K562 (cell line): ENCODE data around the gene ZSWIM8. TPM values are rescaled to one million over a fixed set of nuclear protein-coding genes. Genes with fewer than 3 reads are reported as not detected.

Source experiments
- HMG20B ChIP-seq: fragments of 250-450 bp; sonication (Bioruptor Pico); IDR thresholded peaks from 2 replicates; pipeline ENCODE4 v1.5.0; 2021; ENCODE audit warnings: mild to moderate bottlenecking
- POLR2G ChIP-seq: fragments of 200-400 bp; formaldehyde crosslinking; IDR thresholded peaks from 2 replicates; pipeline ENCODE4 v1.6.1; 2017; ENCODE audit warnings: low read depth, mild to moderate bottlenecking, antibody characterized with exemption, low read length, moderate library complexity
- POLR3A ChIP-seq: IDR thresholded peaks from 2 replicates; pipeline ENCODE4 v1.6.1; 2011; ENCODE audit warnings: borderline replicate concordance, mild to moderate bottlenecking, moderate library complexity; ENCODE audit not compliant: insufficient read length, insufficient read depth; ENCODE audit errors: extremely low read depth
- SAP30 ChIP-seq: fragments of 200-600 bp; sonication (generic); IDR thresholded peaks from 2 replicates; pipeline ENCODE4 v1.6.1; 2012; ENCODE audit warnings: borderline replicate concordance, low read depth, mild to moderate bottlenecking, moderate library complexity, low read length, control low read depth, inconsistent platforms; ENCODE audit not compliant: insufficient read depth, poor library complexity, severe bottlenecking
- TEAD4 ChIP-seq, 2 experiments: sonication (generic) in 1 of 2; formaldehyde crosslinking in 1 of 2; IDR thresholded peaks; 2 replicates each; pipeline versions ENCODE4 v1.6.1 to v1.8.0; 2012 to 2022; ENCODE audit warnings: borderline replicate concordance in 1 of 2, inconsistent platforms in 1 of 2, low read length in 1 of 2, mild to moderate bottlenecking in 1 of 2, missing genetic modification reagents in 1 of 2
- ZNF311 ChIP-seq: fragments of 250-450 bp; sonication (Bioruptor Pico); IDR thresholded peaks from 2 replicates; pipeline ENCODE4 v1.4.0; 2020; ENCODE audit warnings: mild to moderate bottlenecking, moderate library complexity
- polyA plus RNA-seq, 8 experiments: library from polyadenylated mRNA; depleted of rRNA in 4 of 8; stranded (reverse) in 5 of 8; unstranded in 3 of 8; fragments of >200 nt; fragmentation: Nextera tagmentation in 2 of 8; fragmentation: Illumina TruSeq in 1 of 8; extraction: Ambion mirVana in 2 of 8; extraction: Trizol in 1 of 8; gene quantifications; 2 replicates each; pipeline versions ENCODE4 v1.2.1 to v1.2.3, GENCODE V29; 2011 to 2014; ENCODE audit warnings: inconsistent platforms in 1 of 8, missing spikeins in 1 of 8
- total RNA-seq, 7 experiments: library from RNA; depleted of rRNA in 6 of 7; stranded (reverse); fragments of >200 nt in 6 of 7; fragmentation: Illumina TruSeq in 2 of 7; extraction: Trizol in 2 of 7; gene quantifications; 2 replicates each; pipeline versions ENCODE4 v1.2.1 to v1.2.3, GENCODE V29; 2011 to 2021; ENCODE audit warnings: low replicate concordance in 1 of 7
- TF ChIP-seq, protein P1 (sequence below): fragments of 450-650 bp; IDR thresholded peaks from 2 replicates; pipeline ENCODE4 v1.6.1; 2016; ENCODE audit warnings: low read depth
- TF ChIP-seq, protein P2 (sequence below): sonication (generic); formaldehyde crosslinking; IDR thresholded peaks from 2 replicates; pipeline ENCODE4 v1.8.1; 2023; ENCODE audit warnings: mild to moderate bottlenecking, missing genetic modification reagents, moderate library complexity
- TF ChIP-seq, protein P3 (sequence below): fragments of 250-450 bp; sonication (Bioruptor Pico); IDR thresholded peaks from 2 replicates; pipeline ENCODE4 v1.8.0; 2022; ENCODE audit warnings: inconsistent platforms
- TF ChIP-seq, protein P4 (sequence below), 2 experiments: fragments of 150-350 bp in 1 of 2; IDR thresholded peaks; 2 replicates each; pipeline ENCODE4 v1.6.1; 2012 to 2016; ENCODE audit warnings: low read depth in 2 of 2, low read length in 2 of 2, mild to moderate bottlenecking in 1 of 2, moderate library complexity in 1 of 2

Gene ZSWIM8
- total and polyA plus RNA-seq, 9 of the 15 experiments (the other 6 are each of a cell fraction or from before 2014, with no cell fraction given) = 5.6 to 47.8 (median 26.7) TPM

DNA sequence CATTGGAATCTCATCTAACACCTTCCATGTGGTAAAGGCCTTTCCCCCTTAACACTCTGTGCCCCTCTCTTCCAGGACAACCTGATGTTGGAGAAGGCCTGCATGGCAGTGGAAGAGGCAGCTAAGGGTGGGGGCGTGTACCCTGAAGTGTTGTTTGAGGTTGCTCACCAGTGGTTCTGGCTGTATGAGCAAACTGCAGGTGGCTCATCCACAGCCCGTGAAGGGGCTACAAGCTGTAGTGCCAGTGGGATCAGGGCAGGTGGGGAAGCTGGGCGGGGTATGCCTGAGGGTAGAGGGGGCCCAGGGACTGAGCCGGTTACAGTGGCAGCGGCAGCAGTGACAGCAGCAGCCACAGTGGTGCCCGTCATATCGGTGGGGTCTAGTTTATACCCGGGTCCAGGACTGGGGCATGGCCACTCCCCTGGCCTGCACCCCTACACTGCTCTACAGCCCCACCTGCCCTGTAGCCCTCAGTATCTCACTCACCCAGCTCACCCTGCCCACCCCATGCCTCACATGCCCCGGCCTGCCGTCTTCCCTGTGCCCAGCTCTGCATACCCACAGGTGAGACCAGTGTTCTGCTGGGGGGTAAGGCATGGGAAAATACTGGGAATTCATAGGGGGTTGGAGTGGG, 13.6 kb downstream of the ZSWIM8 start (continued):
- TF ChIP-seq, protein P1, sequence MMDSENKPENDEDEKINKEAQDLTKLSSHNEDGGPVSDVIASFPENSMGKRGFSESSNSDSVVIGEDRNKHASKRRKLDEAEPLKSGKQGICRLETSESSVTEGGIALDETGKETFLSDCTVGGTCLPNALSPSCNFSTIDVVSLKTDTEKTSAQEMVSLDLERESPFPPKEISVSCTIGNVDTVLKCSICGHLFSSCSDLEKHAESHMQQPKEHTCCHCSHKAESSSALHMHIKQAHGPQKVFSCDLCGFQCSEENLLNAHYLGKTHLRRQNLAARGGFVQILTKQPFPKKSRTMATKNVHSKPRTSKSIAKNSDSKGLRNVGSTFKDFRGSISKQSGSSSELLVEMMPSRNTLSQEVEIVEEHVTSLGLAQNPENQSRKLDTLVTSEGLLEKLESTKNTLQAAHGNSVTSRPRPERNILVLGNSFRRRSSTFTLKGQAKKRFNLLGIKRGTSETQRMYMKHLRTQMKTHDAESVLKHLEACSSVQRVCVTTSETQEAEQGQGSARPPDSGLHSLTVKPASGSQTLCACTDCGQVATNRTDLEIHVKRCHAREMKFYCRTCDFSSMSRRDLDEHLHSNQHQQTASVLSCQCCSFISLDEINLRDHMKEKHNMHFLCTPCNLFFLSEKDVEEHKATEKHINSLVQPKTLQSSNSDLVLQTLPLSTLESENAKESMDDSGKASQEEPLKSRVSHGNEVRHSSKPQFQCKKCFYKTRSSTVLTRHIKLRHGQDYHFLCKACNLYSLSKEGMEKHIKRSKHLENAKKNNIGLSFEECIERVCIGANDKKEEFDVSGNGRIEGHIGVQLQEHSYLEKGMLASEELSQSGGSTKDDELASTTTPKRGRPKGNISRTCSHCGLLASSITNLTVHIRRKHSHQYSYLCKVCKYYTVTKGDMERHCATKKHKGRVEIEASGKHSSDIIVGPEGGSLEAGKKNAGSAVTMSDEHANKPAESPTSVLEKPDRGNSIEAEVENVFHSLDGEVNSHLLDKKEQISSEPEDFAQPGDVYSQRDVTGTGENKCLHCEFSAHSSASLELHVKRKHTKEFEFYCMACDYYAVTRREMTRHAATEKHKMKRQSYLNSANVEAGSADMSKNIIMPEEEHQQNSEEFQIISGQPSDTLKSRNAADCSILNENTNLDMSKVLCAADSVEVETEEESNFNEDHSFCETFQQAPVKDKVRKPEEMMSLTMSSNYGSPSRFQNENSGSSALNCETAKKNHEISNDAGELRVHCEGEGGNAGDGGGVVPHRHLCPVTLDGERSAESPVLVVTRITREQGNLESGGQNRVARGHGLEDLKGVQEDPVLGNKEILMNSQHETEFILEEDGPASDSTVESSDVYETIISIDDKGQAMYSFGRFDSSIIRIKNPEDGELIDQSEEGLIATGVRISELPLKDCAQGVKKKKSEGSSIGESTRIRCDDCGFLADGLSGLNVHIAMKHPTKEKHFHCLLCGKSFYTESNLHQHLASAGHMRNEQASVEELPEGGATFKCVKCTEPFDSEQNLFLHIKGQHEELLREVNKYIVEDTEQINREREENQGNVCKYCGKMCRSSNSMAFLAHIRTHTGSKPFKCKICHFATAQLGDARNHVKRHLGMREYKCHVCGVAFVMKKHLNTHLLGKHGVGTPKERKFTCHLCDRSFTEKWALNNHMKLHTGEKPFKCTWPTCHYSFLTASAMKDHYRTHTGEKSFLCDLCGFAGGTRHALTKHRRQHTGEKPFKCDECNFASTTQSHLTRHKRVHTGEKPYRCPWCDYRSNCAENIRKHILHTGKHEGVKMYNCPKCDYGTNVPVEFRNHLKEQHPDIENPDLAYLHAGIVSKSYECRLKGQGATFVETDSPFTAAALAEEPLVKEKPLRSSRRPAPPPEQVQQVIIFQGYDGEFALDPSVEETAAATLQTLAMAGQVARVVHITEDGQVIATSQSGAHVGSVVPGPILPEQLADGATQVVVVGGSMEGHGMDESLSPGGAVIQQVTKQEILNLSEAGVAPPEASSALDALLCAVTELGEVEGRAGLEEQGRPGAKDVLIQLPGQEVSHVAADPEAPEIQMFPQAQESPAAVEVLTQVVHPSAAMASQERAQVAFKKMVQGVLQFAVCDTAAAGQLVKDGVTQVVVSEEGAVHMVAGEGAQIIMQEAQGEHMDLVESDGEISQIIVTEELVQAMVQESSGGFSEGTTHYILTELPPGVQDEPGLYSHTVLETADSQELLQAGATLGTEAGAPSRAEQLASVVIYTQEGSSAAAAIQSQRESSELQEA = no peak
- TF ChIP-seq, protein P2, sequence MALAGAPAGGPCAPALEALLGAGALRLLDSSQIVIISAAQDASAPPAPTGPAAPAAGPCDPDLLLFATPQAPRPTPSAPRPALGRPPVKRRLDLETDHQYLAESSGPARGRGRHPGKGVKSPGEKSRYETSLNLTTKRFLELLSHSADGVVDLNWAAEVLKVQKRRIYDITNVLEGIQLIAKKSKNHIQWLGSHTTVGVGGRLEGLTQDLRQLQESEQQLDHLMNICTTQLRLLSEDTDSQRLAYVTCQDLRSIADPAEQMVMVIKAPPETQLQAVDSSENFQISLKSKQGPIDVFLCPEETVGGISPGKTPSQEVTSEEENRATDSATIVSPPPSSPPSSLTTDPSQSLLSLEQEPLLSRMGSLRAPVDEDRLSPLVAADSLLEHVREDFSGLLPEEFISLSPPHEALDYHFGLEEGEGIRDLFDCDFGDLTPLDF (CRISPR knock-in tag) = no peak
- TF ChIP-seq ZNF311 (CRISPR knock-in tag) (no peak), POLR3A (no peak), SAP30 (no peak), TEAD4 (IDR thresholded peaks at IDR 0.05; ENCODE audit: low read length) (no peak), TEAD4 (CRISPR knock-in tag; IDR thresholded peaks at IDR 0.05; ENCODE audit: borderline replicate concordance) (no peak), POLR2G (peak; percentile 73), HMG20B (CRISPR knock-in tag) (0 out of 2 replicates have a peak, but pooled peaks have one; percentile 14)
- TF ChIP-seq, protein P3, sequence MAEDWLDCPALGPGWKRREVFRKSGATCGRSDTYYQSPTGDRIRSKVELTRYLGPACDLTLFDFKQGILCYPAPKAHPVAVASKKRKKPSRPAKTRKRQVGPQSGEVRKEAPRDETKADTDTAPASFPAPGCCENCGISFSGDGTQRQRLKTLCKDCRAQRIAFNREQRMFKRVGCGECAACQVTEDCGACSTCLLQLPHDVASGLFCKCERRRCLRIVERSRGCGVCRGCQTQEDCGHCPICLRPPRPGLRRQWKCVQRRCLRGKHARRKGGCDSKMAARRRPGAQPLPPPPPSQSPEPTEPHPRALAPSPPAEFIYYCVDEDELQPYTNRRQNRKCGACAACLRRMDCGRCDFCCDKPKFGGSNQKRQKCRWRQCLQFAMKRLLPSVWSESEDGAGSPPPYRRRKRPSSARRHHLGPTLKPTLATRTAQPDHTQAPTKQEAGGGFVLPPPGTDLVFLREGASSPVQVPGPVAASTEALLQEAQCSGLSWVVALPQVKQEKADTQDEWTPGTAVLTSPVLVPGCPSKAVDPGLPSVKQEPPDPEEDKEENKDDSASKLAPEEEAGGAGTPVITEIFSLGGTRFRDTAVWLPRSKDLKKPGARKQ (CRISPR knock-in tag) = no peak
- TF ChIP-seq, protein P4, sequence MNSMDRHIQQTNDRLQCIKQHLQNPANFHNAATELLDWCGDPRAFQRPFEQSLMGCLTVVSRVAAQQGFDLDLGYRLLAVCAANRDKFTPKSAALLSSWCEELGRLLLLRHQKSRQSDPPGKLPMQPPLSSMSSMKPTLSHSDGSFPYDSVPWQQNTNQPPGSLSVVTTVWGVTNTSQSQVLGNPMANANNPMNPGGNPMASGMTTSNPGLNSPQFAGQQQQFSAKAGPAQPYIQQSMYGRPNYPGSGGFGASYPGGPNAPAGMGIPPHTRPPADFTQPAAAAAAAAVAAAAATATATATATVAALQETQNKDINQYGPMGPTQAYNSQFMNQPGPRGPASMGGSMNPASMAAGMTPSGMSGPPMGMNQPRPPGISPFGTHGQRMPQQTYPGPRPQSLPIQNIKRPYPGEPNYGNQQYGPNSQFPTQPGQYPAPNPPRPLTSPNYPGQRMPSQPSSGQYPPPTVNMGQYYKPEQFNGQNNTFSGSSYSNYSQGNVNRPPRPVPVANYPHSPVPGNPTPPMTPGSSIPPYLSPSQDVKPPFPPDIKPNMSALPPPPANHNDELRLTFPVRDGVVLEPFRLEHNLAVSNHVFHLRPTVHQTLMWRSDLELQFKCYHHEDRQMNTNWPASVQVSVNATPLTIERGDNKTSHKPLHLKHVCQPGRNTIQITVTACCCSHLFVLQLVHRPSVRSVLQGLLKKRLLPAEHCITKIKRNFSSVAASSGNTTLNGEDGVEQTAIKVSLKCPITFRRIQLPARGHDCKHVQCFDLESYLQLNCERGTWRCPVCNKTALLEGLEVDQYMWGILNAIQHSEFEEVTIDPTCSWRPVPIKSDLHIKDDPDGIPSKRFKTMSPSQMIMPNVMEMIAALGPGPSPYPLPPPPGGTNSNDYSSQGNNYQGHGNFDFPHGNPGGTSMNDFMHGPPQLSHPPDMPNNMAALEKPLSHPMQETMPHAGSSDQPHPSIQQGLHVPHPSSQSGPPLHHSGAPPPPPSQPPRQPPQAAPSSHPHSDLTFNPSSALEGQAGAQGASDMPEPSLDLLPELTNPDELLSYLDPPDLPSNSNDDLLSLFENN (IDR thresholded peaks at IDR 0.05; ENCODE audit: low read depth in 2 of 2, low read length in 2 of 2) = no peak
